GM13976 (cell line): Measurements from ENCODE around the gene PDE1A.

ENCODE experiments used
- DNase-seq: peaks from one replicate; pipeline ENCODE4 v3.0.0; 2012; ENCODE audit warnings: low spot score
- in situ Hi-C: fragments of 300-500 bp; cut with MboI; formaldehyde crosslinking; loops from one replicate; pipeline ENCODE4 v1.12.0; 2022; ENCODE audit warnings: low sequenced_read_pairs, mixed read lengths, inconsistent platforms; ENCODE audit not compliant: unreplicated experiment
- TF ChIP-seq, protein P1 (sequence below): IDR thresholded peaks from 2 replicates; pipeline ENCODE4 v1.5.1; 2012; ENCODE audit warnings: borderline replicate concordance, mild to moderate bottlenecking; ENCODE audit not compliant: insufficient read depth; ENCODE audit errors: extremely low read depth, missing control alignments, control extremely low read depth

The PDE1A gene

DNA sequence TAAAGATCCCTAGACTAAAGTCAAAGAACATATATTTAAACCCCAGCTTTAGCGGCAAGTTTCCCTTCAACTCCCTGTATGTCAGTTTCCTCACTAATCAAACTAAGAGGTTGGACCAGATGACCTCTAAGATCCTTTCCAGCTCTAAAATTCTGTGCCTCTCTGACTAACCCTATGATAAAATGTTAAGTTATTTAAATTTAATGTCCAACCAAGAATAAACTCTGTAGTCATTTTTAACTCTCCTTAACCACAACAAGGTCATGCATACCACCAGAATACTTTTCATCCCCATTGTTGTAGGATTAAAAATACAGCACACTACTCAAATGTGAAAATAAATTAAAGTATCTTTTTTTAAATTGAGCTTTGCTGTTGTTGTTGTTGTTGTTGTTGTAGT is 5.2 kb upstream of the PDE1A start:
- no peak for DNase-seq
- TF ChIP-seq, protein P1, sequence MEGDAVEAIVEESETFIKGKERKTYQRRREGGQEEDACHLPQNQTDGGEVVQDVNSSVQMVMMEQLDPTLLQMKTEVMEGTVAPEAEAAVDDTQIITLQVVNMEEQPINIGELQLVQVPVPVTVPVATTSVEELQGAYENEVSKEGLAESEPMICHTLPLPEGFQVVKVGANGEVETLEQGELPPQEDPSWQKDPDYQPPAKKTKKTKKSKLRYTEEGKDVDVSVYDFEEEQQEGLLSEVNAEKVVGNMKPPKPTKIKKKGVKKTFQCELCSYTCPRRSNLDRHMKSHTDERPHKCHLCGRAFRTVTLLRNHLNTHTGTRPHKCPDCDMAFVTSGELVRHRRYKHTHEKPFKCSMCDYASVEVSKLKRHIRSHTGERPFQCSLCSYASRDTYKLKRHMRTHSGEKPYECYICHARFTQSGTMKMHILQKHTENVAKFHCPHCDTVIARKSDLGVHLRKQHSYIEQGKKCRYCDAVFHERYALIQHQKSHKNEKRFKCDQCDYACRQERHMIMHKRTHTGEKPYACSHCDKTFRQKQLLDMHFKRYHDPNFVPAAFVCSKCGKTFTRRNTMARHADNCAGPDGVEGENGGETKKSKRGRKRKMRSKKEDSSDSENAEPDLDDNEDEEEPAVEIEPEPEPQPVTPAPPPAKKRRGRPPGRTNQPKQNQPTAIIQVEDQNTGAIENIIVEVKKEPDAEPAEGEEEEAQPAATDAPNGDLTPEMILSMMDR = no peak
- in situ Hi-C loops = no loop called here

DNA sequence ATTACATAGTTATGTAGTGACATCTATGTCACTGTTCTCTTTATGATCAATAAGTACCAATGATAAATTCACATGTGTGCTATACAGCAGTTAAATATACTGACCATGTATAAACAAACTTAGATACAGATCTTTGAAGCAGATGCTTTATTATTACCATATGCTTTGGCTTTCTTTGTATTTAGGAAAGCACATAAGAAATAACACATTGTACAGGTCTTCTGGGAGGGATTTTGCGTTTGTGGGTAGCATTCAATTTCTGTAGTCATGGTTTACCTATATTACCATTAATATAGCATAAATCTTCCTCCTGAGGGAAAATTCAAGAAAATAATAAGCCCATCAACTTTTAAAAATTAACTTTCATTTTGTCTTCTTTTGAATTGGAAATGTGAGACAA is 1.6 kb upstream of the PDE1A start:
- DNase-seq = no peak
- TF ChIP-seq, protein P1 = no peak
- in situ Hi-C loops = no loop called here

DNA sequence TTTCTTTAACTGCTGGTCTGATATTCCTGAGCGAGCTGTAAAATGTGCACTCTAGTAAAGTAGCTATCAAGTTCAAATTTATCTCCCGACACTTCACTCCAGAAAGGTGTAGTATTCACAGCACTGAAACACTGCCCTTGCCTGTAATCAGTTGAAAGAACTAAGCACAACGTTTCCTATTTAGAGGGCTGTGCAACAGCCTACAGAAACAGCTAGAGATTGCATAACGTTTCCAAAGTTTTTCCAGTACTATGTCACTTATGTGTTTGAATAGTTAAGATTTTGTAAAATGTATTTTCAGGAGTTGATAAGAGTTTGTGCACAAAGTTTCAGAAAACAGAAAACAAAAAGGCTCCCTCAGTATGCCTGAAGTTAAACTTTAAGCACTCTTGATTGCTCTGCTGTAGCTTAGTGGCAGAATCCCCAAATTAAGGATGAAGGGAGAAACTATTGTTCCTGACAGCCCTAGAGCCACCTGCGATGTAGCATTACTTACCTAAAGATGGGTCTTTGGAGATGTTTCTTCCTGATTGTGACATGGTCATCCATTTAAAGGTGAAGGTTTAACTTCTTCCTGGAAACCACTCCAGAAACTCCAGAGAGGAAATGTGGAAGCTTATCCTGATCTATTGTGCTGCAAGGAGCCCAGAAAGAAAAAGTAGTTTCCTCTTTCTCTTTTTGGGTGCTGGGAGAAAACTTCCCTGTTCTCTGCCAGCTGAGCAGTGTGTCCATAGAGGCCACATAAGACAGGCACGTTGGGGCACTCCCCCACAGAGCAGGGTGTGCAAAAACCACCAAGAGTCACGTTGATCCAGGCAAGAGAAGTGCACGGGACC is 536 bp downstream of the PDE1A start:
- no peak for DNase-seq
- in situ Hi-C loops = no loop called here
- TF ChIP-seq, protein P1 = no peak

DNA sequence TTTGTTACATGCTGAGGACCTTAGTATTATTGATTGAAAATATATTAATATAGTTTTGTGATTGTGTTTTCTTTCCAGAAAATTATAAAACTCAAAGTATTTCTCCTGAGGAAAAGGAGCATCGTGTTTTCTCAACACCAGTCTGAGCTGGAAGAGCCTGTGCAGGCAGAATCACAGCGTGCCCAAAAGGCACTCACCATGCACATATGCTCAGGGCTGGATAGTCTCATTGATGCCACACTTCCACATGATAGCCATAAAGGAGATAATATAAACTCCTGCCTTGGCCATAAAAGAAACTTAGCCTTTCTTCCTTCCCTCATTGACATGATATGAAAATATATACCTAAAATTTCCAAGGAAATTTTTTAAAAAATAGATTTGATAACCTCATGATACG is 4.0 kb downstream of the PDE1A start:
- TF ChIP-seq, protein P1 = no peak
- DNase-seq = no peak
- in situ Hi-C loops = no loop called here

DNA sequence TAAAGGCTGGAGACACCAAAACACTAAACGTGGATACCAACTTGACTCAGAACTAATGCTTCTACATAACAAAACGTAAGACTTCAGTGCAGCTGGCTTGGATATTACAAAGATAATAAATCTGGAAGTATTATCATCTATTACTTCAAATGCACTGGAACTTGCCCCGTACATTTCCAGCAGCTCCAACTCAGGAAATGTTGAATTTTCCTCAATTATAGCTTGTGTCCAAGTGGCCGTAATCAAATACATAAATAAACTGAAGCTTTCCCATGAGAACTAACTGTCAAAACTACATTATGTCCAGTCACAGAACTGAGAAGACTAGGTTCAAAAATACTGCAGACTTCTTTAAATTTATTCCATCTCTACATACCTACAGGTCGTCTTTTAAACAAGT is 6.2 kb downstream of the PDE1A start:
- no peak for DNase-seq
- TF ChIP-seq, protein P1 = no peak
- in situ Hi-C loops = no loop called here

DNA sequence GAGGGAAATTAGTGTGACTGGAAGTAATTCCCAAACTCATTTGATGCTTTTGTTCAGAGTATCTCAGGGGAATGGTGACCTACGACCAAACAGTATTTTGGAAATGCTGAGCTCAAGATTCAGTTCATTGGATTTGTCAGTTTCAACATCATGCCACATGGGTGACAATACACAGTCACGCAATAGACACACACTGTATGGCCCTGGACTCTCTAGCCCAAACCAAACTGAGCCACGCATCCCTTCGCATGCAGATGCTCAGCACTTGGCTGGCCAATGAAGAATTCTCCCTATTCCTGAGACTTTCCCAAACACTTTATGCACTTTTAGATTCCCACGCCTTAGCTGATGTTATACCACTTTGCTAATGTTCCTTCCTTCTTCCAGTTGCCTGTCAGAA is 10.0 kb downstream of the PDE1A start:
- DNase-seq = no peak
- TF ChIP-seq, protein P1 = no peak
- in situ Hi-C loops = no loop called here

DNA sequence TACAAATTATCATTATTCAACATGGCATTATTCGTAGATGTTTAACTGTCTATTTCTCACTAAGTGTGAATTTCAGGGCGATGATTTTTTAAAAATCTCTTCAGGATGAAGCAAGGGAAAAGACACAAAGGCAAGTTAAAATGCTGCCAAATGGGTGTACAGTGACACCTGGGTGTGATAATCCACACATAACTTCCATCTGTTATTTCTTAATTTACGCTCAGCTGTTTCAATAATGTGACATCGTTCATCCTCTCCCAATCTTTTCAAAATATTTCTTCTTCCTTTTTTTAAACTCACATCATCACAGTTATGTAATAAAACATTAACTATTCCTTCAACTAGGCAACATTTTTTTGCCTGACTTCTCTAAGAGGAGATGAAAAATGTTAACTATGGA is 10.6 kb downstream of the PDE1A start:
- in situ Hi-C loops = no loop called here
- TF ChIP-seq, protein P1 = no peak
- DNase-seq = no peak
